K562 (cell line): ENCODE data around the gene TGFB1I1. TPM values are rescaled to one million over a fixed set of nuclear protein-coding genes. Genes with fewer than 3 reads are reported as not detected.

Source experiments
- ARNT ChIP-seq, 2 experiments: fragments of 450-650 bp; IDR thresholded peaks; 2 replicates each; pipeline ENCODE4 v1.6.1; 2016; ENCODE audit warnings: mild to moderate bottlenecking in 1 of 2
- EHMT2 ChIP-seq: fragments of 450-650 bp; IDR thresholded peaks from 2 replicates; pipeline ENCODE4 v1.6.1; 2018; ENCODE audit warnings: antibody characterized with exemption
- ELF4 ChIP-seq: fragments of 450-650 bp; formaldehyde crosslinking; IDR thresholded peaks from 2 replicates; pipeline ENCODE4 v1.4.0; 2022; ENCODE audit warnings: missing genetic modification characterization
- GATAD2B ChIP-seq: fragments of 450-650 bp; IDR thresholded peaks from 2 replicates; pipeline ENCODE4 v1.6.1; 2017; ENCODE audit warnings: mild to moderate bottlenecking, borderline replicate concordance
- JUN ChIP-seq, 2 experiments: sonication (generic) in 1 of 2; formaldehyde crosslinking in 1 of 2; IDR thresholded peaks; 2 replicates each; pipeline versions ENCODE4 v1.6.1 to v1.8.0; 2012 to 2022; ENCODE audit warnings: borderline replicate concordance in 2 of 2, mild to moderate bottlenecking in 2 of 2, improper control_type of control experiment in 1 of 2, low read depth in 1 of 2, low read length in 1 of 2, missing genetic modification reagents in 1 of 2
- MBD1 ChIP-seq: fragments of 250-450 bp; sonication (Bioruptor Pico); IDR thresholded peaks from 2 replicates; pipeline ENCODE4 v1.8.0; 2022; ENCODE audit warnings: inconsistent platforms
- POLR2AphosphoS2 ChIP-seq: IDR thresholded peaks from 2 replicates; pipeline ENCODE4 v1.6.1; 2012; ENCODE audit warnings: low read length, improper control_type of control experiment
- PRDM10 ChIP-seq: fragments of 450-650 bp; IDR thresholded peaks from 2 replicates; pipeline ENCODE4 v1.6.1; 2018; ENCODE audit not compliant: partially characterized antibody
- RUNX1 ChIP-seq: sonication (generic); IDR thresholded peaks from 2 replicates; pipeline ENCODE4 v1.6.1; 2016; ENCODE audit warnings: antibody characterized with exemption, low read depth
- SETDB1 ChIP-seq: IDR thresholded peaks from one replicate; pipeline ENCODE4 v1.6.1; 2012; ENCODE audit warnings: low read length, control low read depth, inconsistent platforms
- SMAD1 ChIP-seq: fragments of 150-350 bp; IDR thresholded peaks from 2 replicates; pipeline ENCODE4 v1.6.1; 2014; ENCODE audit warnings: low read length, low read depth; ENCODE audit not compliant: partially characterized antibody
- SMARCA4 ChIP-seq: fragments of 450-650 bp; IDR thresholded peaks from 2 replicates; pipeline ENCODE4 v1.6.1; 2016
- ZBTB7A ChIP-seq: IDR thresholded peaks from 2 replicates; pipeline ENCODE4 v1.6.1; 2011; ENCODE audit warnings: low read depth, mild to moderate bottlenecking, low read length, moderate library complexity, borderline replicate concordance; ENCODE audit not compliant: control insufficient read depth
- ZNF175 ChIP-seq: fragments of 200-800 bp; sonication (Bioruptor generic); IDR thresholded peaks from 2 replicates; pipeline ENCODE4 v1.6.1; 2016; ENCODE audit warnings: low read depth, mild to moderate bottlenecking, missing genetic modification characterization, missing compliant biosample characterization
- ZNF586 ChIP-seq: fragments of 450-650 bp; formaldehyde crosslinking; conservative IDR thresholded peaks from 2 replicates; pipeline ENCODE4 v1.4.0; 2020; ENCODE audit warnings: mild to moderate bottlenecking, moderate library complexity
- polyA plus RNA-seq, 8 experiments: library from polyadenylated mRNA; depleted of rRNA in 4 of 8; stranded (reverse) in 5 of 8; unstranded in 3 of 8; fragments of >200 nt; fragmentation: Nextera tagmentation in 2 of 8; fragmentation: Illumina TruSeq in 1 of 8; extraction: Ambion mirVana in 2 of 8; extraction: Trizol in 1 of 8; gene quantifications; 2 replicates each; pipeline versions ENCODE4 v1.2.1 to v1.2.3, GENCODE V29; 2011 to 2014; ENCODE audit warnings: inconsistent platforms in 1 of 8, missing spikeins in 1 of 8
- total RNA-seq, 7 experiments: library from RNA; depleted of rRNA in 6 of 7; stranded (reverse); fragments of >200 nt in 6 of 7; fragmentation: Illumina TruSeq in 2 of 7; extraction: Trizol in 2 of 7; gene quantifications; 2 replicates each; pipeline versions ENCODE4 v1.2.1 to v1.2.3, GENCODE V29; 2011 to 2021; ENCODE audit warnings: low replicate concordance in 1 of 7
- TF ChIP-seq, protein P1 (sequence below): sonication (generic); formaldehyde crosslinking; IDR thresholded peaks from 2 replicates; pipeline ENCODE4 v1.8.1; 2023; ENCODE audit warnings: mild to moderate bottlenecking, missing genetic modification reagents
- TF ChIP-seq, protein P2 (sequence below): fragments of 250-450 bp; sonication (Bioruptor Pico); IDR thresholded peaks from 2 replicates; pipeline ENCODE4 v1.4.0; 2020; ENCODE audit warnings: mild to moderate bottlenecking, moderate library complexity

The TGFB1I1 gene
- total and polyA plus RNA-seq, 9 of the 15 experiments (the other 6 are each of a cell fraction or from before 2014, with no cell fraction given) = 0.04 to 0.91 (median 0.19) TPM

DNA sequence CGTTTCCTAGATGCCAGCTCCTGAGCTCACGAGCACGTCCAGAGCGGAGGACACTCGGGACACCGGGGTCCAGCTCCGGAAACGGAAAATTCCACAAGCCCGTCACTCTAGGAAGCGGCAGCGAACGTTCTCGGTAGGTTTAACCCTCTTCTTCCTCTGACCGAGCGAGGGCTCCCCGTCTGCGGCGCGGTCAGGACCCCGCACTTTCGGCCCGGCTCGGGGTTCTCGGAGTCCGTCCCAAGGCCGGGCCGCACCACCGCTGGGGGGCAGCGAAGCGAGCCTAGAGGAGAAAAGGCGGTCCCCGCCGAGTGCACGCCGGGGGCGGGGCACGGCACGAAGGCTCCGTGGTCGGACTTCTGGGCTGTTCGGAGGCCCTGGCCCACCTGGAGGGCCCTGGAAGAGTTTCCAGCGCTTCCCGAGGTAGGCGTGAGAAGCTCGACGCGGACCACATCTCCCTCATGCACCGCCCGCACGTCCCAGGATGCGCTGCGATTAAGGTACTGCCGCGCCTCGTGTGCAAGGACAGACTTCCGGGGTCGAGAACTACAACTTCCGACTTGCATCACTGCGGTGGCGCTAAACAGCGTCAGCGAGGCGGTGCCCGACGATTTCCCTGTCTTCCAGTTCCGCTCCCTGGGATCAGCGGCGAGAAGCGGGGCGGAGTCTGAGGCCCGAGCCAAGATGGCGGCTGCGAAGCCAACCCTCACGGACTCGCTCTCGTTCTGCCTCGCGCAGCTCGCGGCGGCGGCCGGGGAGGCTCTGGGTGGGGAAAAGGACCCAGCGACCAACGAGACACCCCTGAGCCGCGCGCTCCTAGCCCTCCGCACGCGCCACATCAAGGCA lies 12.9 kb upstream of the TGFB1I1 start, which contains the start of gene ARMC5 (continued):
- TF ChIP-seq, protein P1, sequence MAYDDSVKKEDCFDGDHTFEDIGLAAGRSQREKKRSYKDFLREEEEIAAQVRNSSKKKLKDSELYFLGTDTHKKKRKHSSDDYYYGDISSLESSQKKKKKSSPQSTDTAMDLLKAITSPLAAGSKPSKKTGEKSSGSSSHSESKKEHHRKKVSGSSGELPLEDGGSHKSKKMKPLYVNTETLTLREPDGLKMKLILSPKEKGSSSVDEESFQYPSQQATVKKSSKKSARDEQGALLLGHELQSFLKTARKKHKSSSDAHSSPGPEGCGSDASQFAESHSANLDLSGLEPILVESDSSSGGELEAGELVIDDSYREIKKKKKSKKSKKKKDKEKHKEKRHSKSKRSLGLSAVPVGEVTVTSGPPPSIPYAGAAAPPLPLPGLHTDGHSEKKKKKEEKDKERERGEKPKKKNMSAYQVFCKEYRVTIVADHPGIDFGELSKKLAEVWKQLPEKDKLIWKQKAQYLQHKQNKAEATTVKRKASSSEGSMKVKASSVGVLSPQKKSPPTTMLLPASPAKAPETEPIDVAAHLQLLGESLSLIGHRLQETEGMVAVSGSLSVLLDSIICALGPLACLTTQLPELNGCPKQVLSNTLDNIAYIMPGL = peak; percentile 90
- TF ChIP-seq RUNX1 (no peak), POLR2AphosphoS2 (peak; percentile 48; the same call in 1 of the 2 replicates), GATAD2B (peak; percentile 54; the same call in 1 of the 2 replicates), ARNT (IDR thresholded peaks at IDR 0.05) (no peak), SMARCA4 (peak; percentile 32; the same call in 1 of the 2 replicates), SETDB1 (no peak), PRDM10 (peak; percentile 80), ZBTB7A (peak; percentile 58), ZNF175 (CRISPR knock-in tag) (no peak), JUN (IDR thresholded peaks at IDR 0.05; ENCODE audit: borderline replicate concordance, low read depth, low read length) (0 out of 2 replicates have a peak, but pooled peaks have one; percentile 8), JUN (CRISPR knock-in tag; IDR thresholded peaks at IDR 0.05; ENCODE audit: borderline replicate concordance) (no peak), EHMT2 (no peak), ZNF586 (CRISPR knock-in tag) (no peak), SMAD1 (no peak), MBD1 (CRISPR knock-in tag) (no peak), ELF4 (CRISPR knock-in tag) (peak; percentile 97)
- TF ChIP-seq, protein P2, sequence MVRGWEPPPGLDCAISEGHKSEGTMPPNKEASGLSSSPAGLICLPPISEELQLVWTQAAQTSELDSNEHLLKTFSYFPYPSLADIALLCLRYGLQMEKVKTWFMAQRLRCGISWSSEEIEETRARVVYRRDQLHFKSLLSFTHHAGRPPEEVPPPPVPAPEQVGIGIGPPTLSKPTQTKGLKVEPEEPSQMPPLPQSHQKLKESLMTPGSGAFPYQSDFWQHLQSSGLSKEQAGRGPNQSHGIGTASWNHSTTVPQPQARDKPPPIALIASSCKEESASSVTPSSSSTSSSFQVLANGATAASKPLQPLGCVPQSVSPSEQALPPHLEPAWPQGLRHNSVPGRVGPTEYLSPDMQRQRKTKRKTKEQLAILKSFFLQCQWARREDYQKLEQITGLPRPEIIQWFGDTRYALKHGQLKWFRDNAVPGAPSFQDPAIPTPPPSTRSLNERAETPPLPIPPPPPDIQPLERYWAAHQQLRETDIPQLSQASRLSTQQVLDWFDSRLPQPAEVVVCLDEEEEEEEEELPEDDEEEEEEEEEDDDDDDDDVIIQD (CRISPR knock-in tag) = 0 out of 2 replicates have a peak, but pooled peaks have one; percentile 40
